IPS-18c (cell line): ENCODE results near the gene PRKD1.

Experiments used
- H3K4me3 ChIP-seq: 2 replicates; pipeline ENCODE4 v1.7.0; 2013; ENCODE audit warnings: low read depth, mild to moderate bottlenecking, low read length, moderate library complexity; ENCODE audit not compliant: insufficient read depth
- H3K9me3 ChIP-seq: one replicate; pipeline ENCODE4 v1.6.1; 2013; ENCODE audit warnings: mild to moderate bottlenecking, low read length, moderate library complexity; ENCODE audit not compliant: control insufficient read depth, insufficient read depth

PRKD1 gene

GRCh38 chr14:29687071-29687765 is 240.4 kb downstream of the PRKD1 start:
- no peak overlapping the region for H3K4me3 ChIP-seq
- H3K9me3 ChIP-seq: no peaks in the 10 kb centered on the region

GRCh38 chr14:29684926-29685325 is 242.7 kb downstream of the PRKD1 start:
- Histone ChIP-seq H3K4me3 (no peak overlapping the region), H3K9me3 (no peaks in the 10 kb centered on the region)

- no peaks in the 10 kb centered on the region for H3K9me3 ChIP-seq
Measured at GRCh38 chr14:29682789-29683188, 244.9 kb downstream of the PRKD1 start.

GRCh38 chr14:29681316-29681715 is 246.3 kb downstream of the PRKD1 start:
- Histone ChIP-seq H3K4me3 (no peak overlapping the region), H3K9me3 (no peaks in the 10 kb centered on the region)

More at GRCh38 chr14:29682789-29683188, 244.9 kb downstream of the PRKD1 start:
- H3K4me3 ChIP-seq: no peak overlapping the region

- Histone ChIP-seq H3K4me3 (no peak overlapping the region), H3K9me3 (no peaks in the 10 kb centered on the region)
Measured at GRCh38 chr14:29674566-29675285, 252.9 kb downstream of the PRKD1 start.

GRCh38 chr14:29672831-29673230 is 254.8 kb downstream of the PRKD1 start:
- H3K9me3 ChIP-seq: no peaks in the 10 kb centered on the region
- no peak overlapping the region for H3K4me3 ChIP-seq

- no peaks in the 10 kb centered on the region for H3K9me3 ChIP-seq
- no peak overlapping the region for H3K4me3 ChIP-seq
Measured at GRCh38 chr14:29671034-29671433, 256.6 kb downstream of the PRKD1 start.

- H3K9me3 ChIP-seq: no peaks in the 10 kb centered on the region
- no peak overlapping the region for H3K4me3 ChIP-seq
Measured at GRCh38 chr14:29668201-29668600, 259.4 kb downstream of the PRKD1 start.

- Histone ChIP-seq H3K9me3 (no peaks in the 10 kb centered on the region), H3K4me3 (no peak overlapping the region)
Measured at GRCh38 chr14:29664515-29664914, 263.1 kb downstream of the PRKD1 start.

- Histone ChIP-seq H3K9me3 (no peaks in the 10 kb centered on the region), H3K4me3 (no peak overlapping the region)
Measured at GRCh38 chr14:29663281-29663801, 264.3 kb downstream of the PRKD1 start.

- Histone ChIP-seq H3K4me3 (no peak overlapping the region), H3K9me3 (peaks cover 2% of the 10 kb centered on the region)
Measured at GRCh38 chr14:29654901-29655550, 272.6 kb downstream of the PRKD1 start.

GRCh38 chr14:29653303-29653702 is 274.3 kb downstream of the PRKD1 start:
- Histone ChIP-seq H3K9me3 (peaks cover 2% of the 10 kb centered on the region), H3K4me3 (no peak overlapping the region)

- Histone ChIP-seq H3K9me3 (peaks cover 5% of the 10 kb centered on the region), H3K4me3 (no peak overlapping the region)
Measured at GRCh38 chr14:29652571-29652970, 275.1 kb downstream of the PRKD1 start.

- H3K9me3 ChIP-seq: peaks cover 8% of the 10 kb centered on the region
- H3K4me3 ChIP-seq: no peak overlapping the region
Measured at GRCh38 chr14:29650554-29651269, 276.9 kb downstream of the PRKD1 start.

- no peak overlapping the region for H3K4me3 ChIP-seq
- peaks cover 8% of the 10 kb centered on the region for H3K9me3 ChIP-seq
Measured at GRCh38 chr14:29649170-29649569, 278.5 kb downstream of the PRKD1 start.

GRCh38 chr14:29648045-29648444 is 279.6 kb downstream of the PRKD1 start:
- H3K9me3 ChIP-seq: peaks cover 8% of the 10 kb centered on the region
- no peak overlapping the region for H3K4me3 ChIP-seq

- Histone ChIP-seq H3K4me3 (no peak overlapping the region), H3K9me3 (peaks cover 6% of the 10 kb centered on the region)
Measured at GRCh38 chr14:29645117-29645516, 282.5 kb downstream of the PRKD1 start.
